OCI-LY7 (cell line): ENCODE measurements around the gene TRIM67. TPM values are rescaled to one million over a fixed set of nuclear protein-coding genes. Genes with fewer than 3 reads are reported as not detected.

Experiments used
- BruUV-seq: library from RNA; stranded (reverse); fragments of 400-500 nt; replicated peaks from 2 replicates; lab custom pipeline; 2021; lab: Mats Ljungman, UMichigan
- CTCF ChIA-PET: fragments of 300-600 bp; sonication (Branson Sonifier 250); formaldehyde crosslinking; loops from one replicate; lab custom pipeline; 2022; ENCODE audit warnings: antibody characterized with exemption; ENCODE audit not compliant: unreplicated experiment; lab: Charles Lee
- POLR2A ChIA-PET: fragments of 300-600 bp; sonication (Branson Sonifier 250); formaldehyde crosslinking; loops from one replicate; lab custom pipeline; 2022; ENCODE audit warnings: antibody characterized with exemption; lab: Charles Lee
- DNase-seq: peaks from one replicate; pipeline ENCODE4 v3.0.0-alpha.2; 2015; ENCODE audit warnings: low spot score
- H2AFZ ChIP-seq: fragments of 200-600 bp; sonication (generic), shearing (Covaris generic); 2 replicates; pipeline ENCODE4 v1.6.1; 2014; ENCODE audit warnings: mild to moderate bottlenecking, antibody characterized with exemption, low read length, moderate library complexity
- H3K27ac ChIP-seq: fragments of 200-600 bp; sonication (generic); 2 replicates; pipeline ENCODE4 v1.5.1; 2014; ENCODE audit warnings: mixed run types, low read depth, mild to moderate bottlenecking, moderate library complexity, low read length, inconsistent platforms; ENCODE audit not compliant: poor library complexity, severe bottlenecking
- H3K36me3 ChIP-seq: fragments of 200-600 bp; sonication (generic); 2 replicates; pipeline ENCODE4 v1.6.1; 2014; ENCODE audit warnings: mild to moderate bottlenecking, antibody characterized with exemption, low read length, moderate library complexity, mixed read lengths; ENCODE audit not compliant: insufficient read depth
- H3K4me1 ChIP-seq: fragments of 200-600 bp; sonication (generic); 2 replicates; pipeline ENCODE4 v1.5.1; 2014; ENCODE audit warnings: mild to moderate bottlenecking, low read length; ENCODE audit not compliant: insufficient read depth, poor library complexity, severe bottlenecking
- H3K4me2 ChIP-seq: fragments of 200-600 bp; sonication (generic); 2 replicates; pipeline ENCODE4 v1.6.1; 2014; ENCODE audit warnings: mild to moderate bottlenecking, low read length
- H3K4me3 ChIP-seq: fragments of 200-600 bp; sonication (generic); 2 replicates; pipeline ENCODE4 v1.5.1; 2014; ENCODE audit warnings: mild to moderate bottlenecking, low read depth, low read length; ENCODE audit not compliant: poor library complexity, severe bottlenecking
- H3K79me2 ChIP-seq: fragments of 200-600 bp; sonication (generic); 2 replicates; pipeline ENCODE4 v1.6.1; 2016; ENCODE audit warnings: low read depth, mild to moderate bottlenecking, low read length, moderate library complexity, mixed read lengths; ENCODE audit not compliant: insufficient read depth
- H3K9me2 ChIP-seq: fragments of 200-600 bp; sonication (generic); 2 replicates; pipeline ENCODE4 v1.6.1; 2016; ENCODE audit warnings: mild to moderate bottlenecking, low read length, mixed read lengths; ENCODE audit not compliant: insufficient read depth
- H3K9me3 ChIP-seq: fragments of 200-600 bp; sonication (generic); 2 replicates; pipeline ENCODE4 v1.6.1; 2014; ENCODE audit warnings: mild to moderate bottlenecking, mixed run types, low read length, mixed read lengths
- H4K20me1 ChIP-seq: fragments of 200-600 bp; sonication (generic); 2 replicates; pipeline ENCODE4 v1.6.1; 2014; ENCODE audit warnings: mild to moderate bottlenecking, antibody characterized with exemption, low read length, moderate library complexity, mixed read lengths; ENCODE audit not compliant: insufficient read depth
- CTCF ChIP-seq: fragments of 200-600 bp; sonication (generic); conservative IDR thresholded peaks from 2 replicates; pipeline ENCODE4 v1.5.1; 2014; ENCODE audit warnings: mild to moderate bottlenecking, antibody characterized with exemption, low read length, moderate library complexity, mixed read lengths
- EZH2phosphoT487 ChIP-seq: fragments of 200-600 bp; sonication (generic); IDR thresholded peaks from 2 replicates; pipeline ENCODE4 v1.6.1; 2018; ENCODE audit warnings: low read depth, borderline replicate concordance, mild to moderate bottlenecking, mixed run types, antibody characterized with exemption, low read length, moderate library complexity, mixed read lengths
- intact Hi-C: fragments of 100-400 bp; cut with micrococcal nuclease; formaldehyde crosslinking; loops from one replicate; pipeline ENCODE4 v1.10.0; 2022; ENCODE audit not compliant: unreplicated experiment
- total RNA-seq, 2 experiments: library from RNA; depleted of rRNA in 1 of 2; stranded (reverse); fragments of >200 nt in 1 of 2; shearing (Covaris generic) in 1 of 2; gene quantifications; 2 replicates each; pipeline ENCODE4 v1.2.3, GENCODE V29; 2014 to 2022

The TRIM67 gene
- total RNA-seq, 2 experiments from 2014 or later: 0.03 to 0.06 TPM

DNA sequence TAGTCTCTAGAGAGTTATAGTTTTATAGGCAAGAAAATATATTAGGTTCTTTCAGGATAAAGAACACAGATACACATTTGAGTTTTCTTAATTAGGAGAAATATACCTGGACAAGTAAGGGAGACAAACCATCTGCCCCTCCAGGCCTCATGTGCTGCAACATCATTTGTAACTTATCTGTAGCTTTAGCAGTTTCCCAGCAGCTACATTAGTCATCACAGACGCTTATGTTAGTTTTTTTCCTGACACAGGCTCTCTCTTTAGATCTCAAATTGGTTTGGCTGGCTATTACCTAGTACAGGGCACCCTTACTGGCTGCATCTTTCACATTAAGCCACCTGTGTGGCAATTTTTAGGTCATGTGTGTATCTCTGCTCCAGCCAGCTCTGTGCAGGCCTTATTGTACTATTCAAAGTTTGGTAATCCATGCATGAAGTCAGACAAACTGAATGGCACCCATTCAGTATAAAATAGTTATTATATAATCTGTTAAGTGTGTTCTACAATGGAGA lies 105.0 kb downstream of the TRIM67 start:
- H3K36me3 ChIP-seq: peaks cover 92% of the 10 kb centered on the region
- no peak overlapping the region for H2AFZ ChIP-seq
- no peaks in the 10 kb centered on the region for H4K20me1 ChIP-seq
- H3K9me2 ChIP-seq: no peaks in the 10 kb centered on the region
- H3K4me1 ChIP-seq: no peaks in the 10 kb centered on the region
- H3K9me3 ChIP-seq: no peaks in the 10 kb centered on the region
- BruUV-seq: no TSS peak
- TF ChIP-seq EZH2phosphoT487: no peak
- TF ChIP-seq CTCF: no peak
- no peaks in the 10 kb centered on the region for H3K79me2 ChIP-seq
- no peak overlapping the region for H3K27ac ChIP-seq
- no peak for DNase-seq
- ChIA-PET POLR2A (no interaction called here), CTCF (no interaction called here)
- no peak overlapping the region for H3K4me3 ChIP-seq
- intact Hi-C loops: no loop called here
- H3K4me2 ChIP-seq: no peak overlapping the region

Other genes with a start within 250 kb of the TRIM67 start
- 15.4 and 24.3 TPM in 2 replicates for gene TTC13, start 183.2 kb upstream of the TRIM67 start, total RNA-seq (2014; rRNA removed; shearing (Covaris generic))
- gene TTC13, start 183.2 kb upstream of the TRIM67 start, total RNA-seq (2022): 27.0 and 27.2 TPM in 2 replicates
- gene ARV1, start 183.0 kb upstream of the TRIM67 start, total RNA-seq (2014; rRNA removed; shearing (Covaris generic)): 11.7 and 15.1 TPM in 2 replicates
- gene ARV1, start 183.0 kb upstream of the TRIM67 start, total RNA-seq (2022): 21.2 and 21.9 TPM in 2 replicates
- 3.1 and 5.6 TPM in 2 replicates for gene FAM89A, start 121.8 kb upstream of the TRIM67 start, total RNA-seq (2014; rRNA removed; shearing (Covaris generic))
- gene FAM89A, start 121.8 kb upstream of the TRIM67 start, total RNA-seq (2022): 8.5 and 9.7 TPM in 2 replicates
- 37.9 and 51.7 TPM in 2 replicates for gene GNPAT, start 79.2 kb downstream of the TRIM67 start, total RNA-seq (2014; rRNA removed; shearing (Covaris generic))
- 54.9 and 58.5 TPM in 2 replicates for gene GNPAT, start 79.2 kb downstream of the TRIM67 start, total RNA-seq (2022)
- gene EXOC8, start 175.8 kb downstream of the TRIM67 start, total RNA-seq (2014; rRNA removed; shearing (Covaris generic)): 14.8 and 17.0 TPM in 2 replicates
- gene EXOC8, start 175.8 kb downstream of the TRIM67 start, total RNA-seq (2022): 17.4 and 18.6 TPM in 2 replicates
- gene SPRTN, start 176.2 kb downstream of the TRIM67 start, total RNA-seq (2014; rRNA removed; shearing (Covaris generic)): 10.9 and 14.6 TPM in 2 replicates
- gene SPRTN, start 176.2 kb downstream of the TRIM67 start, total RNA-seq (2022): 16.4 and 17.7 TPM in 2 replicates